GM19238 (cell line): ENCODE measurements around the gene SPTBN1.
"Not testable (repeated sequence)": the region's sequence is repeated elsewhere in the genome, so short reads cannot be mapped to it uniquely, and the experiment has no call there.

Experiments used
- DNase-seq: peaks from one replicate; pipeline ENCODE4 v3.0.0; 2011; ENCODE audit warnings: low spot score; ENCODE audit not compliant: insufficient read length

SPTBN1 gene

GRCh38 chr2:54502731-54503130 lies 46.6 kb downstream of the SPTBN1 start:
- no peak for DNase-seq

GRCh38 chr2:54503192-54503591 lies 47.1 kb downstream of the SPTBN1 start:
- peak; percentile 16 for DNase-seq

DNA sequence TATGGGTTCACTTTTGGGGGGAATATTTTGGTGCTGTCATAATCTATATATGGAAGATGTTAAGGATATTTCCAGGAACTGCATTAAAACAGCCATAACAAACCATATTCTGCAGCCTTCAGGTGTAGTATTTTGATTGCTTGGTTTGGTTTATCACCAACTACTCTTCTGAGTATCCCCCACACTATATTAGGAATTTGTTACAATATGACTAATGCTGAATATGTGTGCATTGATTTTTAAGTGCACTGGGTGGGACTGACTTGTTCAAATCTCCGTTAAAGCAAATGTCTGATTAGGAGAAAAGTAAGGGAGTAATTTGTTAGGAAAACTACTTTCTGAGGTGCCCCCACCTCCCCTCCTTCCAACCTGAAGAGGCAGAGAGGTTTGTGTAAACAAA lies 47.7 kb downstream of the SPTBN1 start:
- no peak for DNase-seq

DNA sequence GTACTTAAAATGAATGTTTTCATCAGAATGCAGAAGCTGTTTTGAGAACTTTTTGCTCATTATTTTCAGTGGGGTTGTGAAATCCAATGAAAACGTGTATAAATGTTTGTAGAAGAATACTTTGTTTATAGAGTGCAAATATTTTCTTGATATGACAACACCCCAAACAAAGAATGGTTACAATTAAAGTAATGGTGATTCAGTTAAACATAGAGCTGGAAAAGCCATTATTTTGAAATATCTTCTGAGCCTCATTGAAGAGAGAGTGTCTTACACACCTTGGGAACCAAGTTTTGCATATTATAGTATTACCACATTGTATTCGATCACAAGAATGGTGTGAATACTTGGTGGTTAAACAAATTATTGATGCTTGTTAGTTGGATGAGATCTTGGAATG lies 48.7 kb downstream of the SPTBN1 start:
- DNase-seq = no peak

GRCh38 chr2:54508541-54508940 lies 52.4 kb downstream of the SPTBN1 start:
- DNase-seq = no peak

GRCh38 chr2:54509043-54509442 lies 52.9 kb downstream of the SPTBN1 start:
- DNase-seq = not testable (repeated sequence)

DNA sequence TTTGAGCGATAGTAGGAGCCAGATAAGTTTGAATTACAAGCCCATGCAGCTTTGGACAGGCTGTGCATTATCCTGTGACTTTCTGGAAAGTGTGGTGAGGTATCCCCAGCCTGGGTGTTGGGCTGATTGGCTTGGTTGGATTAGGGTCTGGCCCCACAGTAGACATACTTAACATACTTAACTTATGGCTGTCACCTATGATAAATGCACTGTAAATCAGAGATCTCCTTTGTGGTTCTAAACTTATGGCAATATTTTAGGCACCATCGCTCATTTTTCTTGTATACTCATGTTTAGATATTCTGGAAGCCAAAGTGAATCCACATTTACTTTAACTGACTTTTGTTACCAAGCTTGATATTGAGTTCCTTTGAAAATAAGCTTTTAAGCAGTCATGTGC lies 54.8 kb downstream of the SPTBN1 start:
- DNase-seq = no peak

DNA sequence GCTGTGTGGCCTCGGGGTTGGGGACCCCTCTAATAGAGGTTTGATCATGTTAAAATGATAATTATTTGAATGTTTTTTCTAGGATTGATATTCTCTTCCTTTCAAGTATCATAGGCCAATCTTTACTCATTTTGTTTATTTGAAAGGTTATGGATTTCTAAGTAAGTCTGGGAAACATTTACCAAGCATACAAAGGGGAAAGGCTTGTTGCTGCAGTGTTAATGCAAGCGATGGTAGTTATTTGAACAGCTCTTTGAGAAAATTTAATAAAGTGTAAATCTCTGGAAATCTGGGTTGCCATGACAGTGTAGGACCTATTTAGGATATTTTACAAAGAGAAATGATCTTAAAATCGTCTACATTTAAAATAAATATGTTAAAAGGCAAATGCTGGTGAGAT lies 56.1 kb downstream of the SPTBN1 start:
- no peak for DNase-seq

DNA sequence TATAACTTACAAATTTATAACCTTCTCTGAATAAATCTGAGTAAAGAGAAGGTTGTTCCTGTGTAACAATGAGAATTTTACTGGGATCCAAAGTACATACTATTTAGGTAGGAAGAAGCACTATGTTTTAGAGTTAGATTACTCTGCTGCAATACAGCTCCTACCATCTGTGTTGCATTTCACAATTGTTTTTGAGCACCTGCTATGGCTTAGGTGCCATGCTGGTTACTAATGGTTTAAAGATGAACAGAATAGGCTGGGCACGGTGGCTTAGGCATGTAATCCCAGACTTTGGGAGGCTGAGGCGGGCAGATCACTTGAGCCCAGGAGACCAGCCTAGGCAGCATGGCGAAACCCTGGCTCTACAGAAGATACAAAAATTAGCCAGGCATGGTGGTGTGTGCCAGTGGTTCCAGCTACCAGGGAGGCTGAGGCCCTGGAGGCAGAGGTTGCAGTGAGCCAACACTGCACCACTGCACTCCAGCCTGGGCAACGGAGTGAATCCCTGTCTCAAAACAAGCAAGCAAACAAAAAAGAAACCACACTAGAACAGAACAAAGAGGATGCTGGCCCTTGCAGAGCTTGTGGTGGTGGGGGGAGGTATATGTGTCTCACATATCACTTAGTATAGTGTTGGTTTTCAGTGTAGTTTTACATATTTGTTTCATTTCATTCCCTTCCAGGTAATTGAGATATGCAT lies 56.7 kb downstream of the SPTBN1 start:
- DNase-seq = no peak

GRCh38 chr2:54513363-54513715 lies 57.2 kb downstream of the SPTBN1 start:
- no peak for DNase-seq

- DNase-seq = no peak
Observed at GRCh38 chr2:54514822-54515569, 58.9 kb downstream of the SPTBN1 start.

GRCh38 chr2:54516842-54517241 lies 60.7 kb downstream of the SPTBN1 start:
- DNase-seq = no peak

DNA sequence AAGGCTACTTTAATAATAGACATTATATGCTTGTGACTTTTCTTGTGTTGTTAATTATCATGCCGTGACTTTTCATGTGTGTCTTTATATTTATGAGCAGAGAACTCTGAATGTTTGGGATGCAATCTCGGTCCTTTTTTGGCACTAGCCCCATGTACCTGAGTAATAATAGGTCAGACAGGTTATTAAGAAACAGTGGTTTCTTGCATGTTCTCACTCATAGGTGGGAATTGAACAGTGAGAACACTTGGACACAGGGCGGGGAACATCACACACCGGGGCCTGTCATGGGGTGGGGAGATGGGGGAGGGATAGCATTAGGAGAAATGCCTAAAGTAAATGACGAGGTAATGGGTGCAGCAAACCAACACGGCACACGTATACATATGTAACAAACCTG lies 61.9 kb downstream of the SPTBN1 start:
- not testable (repeated sequence) for DNase-seq

- no peak for DNase-seq
Observed at GRCh38 chr2:54518430-54518829, 62.3 kb downstream of the SPTBN1 start.

DNA sequence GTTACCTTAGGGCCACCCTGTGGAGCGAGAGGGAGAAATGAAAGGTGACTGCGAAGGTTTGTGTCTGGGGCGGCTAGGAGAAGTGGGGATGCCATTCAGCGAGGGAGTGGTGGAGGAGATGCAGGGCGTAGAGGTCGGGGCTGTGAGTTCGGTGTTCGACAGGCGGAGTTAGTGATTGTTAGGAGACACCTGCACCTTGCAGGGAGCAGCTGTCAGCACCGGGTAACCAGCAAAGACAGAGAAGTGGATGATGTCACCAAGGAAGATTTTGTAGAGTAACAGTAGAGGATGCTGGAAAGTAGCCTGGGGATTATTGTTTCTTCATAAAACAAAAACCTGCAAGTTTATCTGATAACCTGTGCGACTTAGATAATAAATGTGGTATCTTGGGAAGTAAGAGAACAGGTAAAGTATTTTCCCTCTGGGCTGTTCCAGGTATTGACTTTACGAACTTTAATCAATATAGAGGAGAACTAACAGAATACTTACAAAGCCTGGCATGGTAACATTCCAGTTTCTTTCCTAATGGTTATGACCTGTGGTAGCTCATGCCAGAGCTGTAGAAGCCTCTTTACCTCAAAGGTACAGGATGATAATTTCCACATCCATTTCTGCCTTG lies 63.8 kb downstream of the SPTBN1 start:
- DNase-seq = no peak

DNA sequence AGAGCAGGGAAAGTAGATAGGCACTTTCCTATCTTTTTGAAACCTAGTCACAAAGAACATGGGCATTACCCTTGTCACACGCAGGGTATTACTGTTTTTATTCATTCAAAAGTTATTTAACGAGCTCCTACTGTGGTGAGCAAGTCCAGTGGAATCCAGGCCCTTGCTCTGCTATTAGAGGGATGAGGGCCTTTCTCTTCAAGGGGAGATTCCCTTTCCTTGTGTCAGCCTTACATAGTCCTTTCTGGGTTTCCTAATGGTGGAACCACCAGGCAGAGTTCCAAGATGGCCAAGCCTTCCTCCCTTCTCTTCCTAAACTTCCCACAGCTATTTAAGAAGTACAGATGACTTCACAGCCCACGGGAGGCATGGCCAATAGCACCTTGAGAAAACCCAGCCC lies 64.6 kb downstream of the SPTBN1 start:
- no peak for DNase-seq

GRCh38 chr2:54522624-54523281 lies 66.6 kb downstream of the SPTBN1 start:
- DNase-seq = peak; percentile 34

DNA sequence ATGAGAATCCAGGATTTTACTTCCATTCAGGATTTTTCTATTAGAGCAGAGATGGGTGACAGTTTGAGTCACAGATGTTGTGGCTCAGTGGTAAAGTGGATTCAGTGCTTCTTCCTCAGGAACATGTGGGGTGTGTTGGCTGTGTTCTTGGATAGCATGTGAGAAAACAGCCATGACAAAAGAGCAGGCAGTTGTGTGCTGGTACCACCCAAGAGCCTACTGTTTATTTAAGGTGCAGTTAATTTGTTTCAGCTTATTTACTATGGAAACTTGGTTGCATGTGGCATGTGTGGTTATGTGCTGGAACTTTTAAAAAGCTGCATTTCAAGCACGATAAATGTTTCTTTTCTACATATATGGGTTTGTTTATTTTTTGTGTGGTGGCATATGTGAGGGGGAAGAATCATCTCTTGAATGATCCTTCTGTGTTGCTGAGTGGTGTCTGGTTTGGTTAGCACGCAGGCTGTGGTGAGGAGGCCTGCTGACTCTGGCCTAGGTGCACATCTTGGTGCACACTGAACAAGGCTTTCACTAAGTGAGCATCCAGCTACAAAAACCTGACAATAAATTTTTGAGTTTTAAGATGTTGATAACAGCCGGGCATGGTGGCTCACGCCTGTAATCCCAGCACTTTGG lies 67.3 kb downstream of the SPTBN1 start:
- no peak for DNase-seq

GRCh38 chr2:54524226-54524991 lies 68.3 kb downstream of the SPTBN1 start:
- peak; percentile 20 for DNase-seq

DNA sequence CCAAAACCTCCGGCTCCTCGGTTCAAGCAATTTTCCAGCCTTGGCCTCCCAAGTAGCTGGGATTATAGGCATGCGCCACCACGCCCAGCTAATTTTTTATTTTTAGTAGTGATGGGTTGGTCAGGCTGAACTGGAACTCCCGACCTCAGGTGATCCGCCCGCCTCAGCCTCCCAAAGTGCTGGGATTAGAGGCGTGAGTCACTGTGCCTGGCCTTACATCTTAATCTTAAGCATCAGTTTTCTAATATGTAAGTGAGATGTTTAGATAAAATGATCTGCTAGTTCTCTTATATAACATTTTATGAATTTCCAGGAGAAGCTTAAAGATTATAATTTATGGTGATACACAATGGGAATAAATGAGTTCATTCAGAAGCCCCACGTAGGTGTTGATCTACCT lies 69.2 kb downstream of the SPTBN1 start:
- no peak for DNase-seq
